ENCODE measurements around the gene TENM4.

TENM4 gene

DNA sequence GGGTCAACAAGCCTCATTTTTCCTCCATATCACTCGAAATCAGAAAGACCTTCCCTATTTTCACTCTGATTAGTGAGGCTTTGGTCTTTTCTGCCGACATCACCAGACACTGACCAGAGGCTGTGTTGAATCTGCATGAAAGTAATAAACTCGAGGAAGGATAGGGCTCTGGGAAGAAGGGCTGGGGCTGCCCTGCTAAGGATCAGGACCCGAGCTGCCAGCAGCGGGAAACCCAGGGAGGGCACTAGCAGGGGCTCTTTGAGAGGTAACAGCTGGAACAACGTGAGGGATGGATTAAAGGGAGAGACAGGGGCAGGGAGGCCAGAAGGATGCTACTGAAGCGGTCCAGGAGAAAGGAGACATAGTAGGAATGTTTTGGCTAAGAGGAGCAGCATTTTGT, 488.7 kb downstream of the TENM4 start:
- no peak overlapping the region for H3K4me3 ChIP-seq (ENCODE audit: control insufficient read depth, low read depth, low read length)
- TF ChIP-seq, protein P1, sequence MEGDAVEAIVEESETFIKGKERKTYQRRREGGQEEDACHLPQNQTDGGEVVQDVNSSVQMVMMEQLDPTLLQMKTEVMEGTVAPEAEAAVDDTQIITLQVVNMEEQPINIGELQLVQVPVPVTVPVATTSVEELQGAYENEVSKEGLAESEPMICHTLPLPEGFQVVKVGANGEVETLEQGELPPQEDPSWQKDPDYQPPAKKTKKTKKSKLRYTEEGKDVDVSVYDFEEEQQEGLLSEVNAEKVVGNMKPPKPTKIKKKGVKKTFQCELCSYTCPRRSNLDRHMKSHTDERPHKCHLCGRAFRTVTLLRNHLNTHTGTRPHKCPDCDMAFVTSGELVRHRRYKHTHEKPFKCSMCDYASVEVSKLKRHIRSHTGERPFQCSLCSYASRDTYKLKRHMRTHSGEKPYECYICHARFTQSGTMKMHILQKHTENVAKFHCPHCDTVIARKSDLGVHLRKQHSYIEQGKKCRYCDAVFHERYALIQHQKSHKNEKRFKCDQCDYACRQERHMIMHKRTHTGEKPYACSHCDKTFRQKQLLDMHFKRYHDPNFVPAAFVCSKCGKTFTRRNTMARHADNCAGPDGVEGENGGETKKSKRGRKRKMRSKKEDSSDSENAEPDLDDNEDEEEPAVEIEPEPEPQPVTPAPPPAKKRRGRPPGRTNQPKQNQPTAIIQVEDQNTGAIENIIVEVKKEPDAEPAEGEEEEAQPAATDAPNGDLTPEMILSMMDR (IDR thresholded peaks at IDR 0.05; ENCODE audit: control insufficient read depth, insufficient read depth, low read depth, low read length, missing control alignments), result no peak
- no peak for DNase-seq (ENCODE audit: low read depth)

DNA sequence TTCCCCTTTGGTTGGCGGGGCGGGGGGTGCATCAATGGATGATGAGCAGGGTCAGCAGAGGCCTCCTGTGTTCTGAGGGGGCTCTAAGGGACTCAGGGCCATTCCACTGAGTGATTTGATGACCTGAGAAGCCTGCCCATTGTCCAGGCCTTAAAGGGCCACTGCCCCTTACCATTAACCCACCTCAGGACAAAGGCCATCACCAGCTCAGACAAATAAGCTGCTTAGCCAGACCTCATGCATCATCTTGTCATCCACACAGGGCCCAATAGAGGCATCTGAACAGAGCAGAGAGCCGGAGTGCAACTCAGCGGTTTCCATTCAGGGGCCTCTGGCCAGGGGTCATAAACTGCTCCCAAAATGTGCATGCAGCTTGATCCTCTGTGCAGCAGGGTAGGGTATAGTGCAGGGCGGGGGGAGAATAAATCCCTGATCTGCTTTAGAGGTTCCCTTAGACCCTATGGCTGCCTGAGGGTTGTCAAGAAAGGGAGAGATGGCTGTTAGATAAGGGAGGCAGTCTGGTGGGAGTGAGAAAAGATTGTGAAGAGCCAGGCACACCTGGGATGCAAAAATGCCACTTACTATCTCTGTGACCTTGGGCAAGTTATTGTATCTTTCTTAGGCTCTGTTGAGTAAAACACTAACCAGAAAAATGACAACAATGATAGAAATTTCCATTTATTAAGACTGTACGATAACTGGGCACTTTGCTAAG, 490.7 kb downstream of the TENM4 start:
- no peak overlapping the region for H3K4me3 ChIP-seq (ENCODE audit: control insufficient read depth, low read depth, low read length)
- no peak for DNase-seq (ENCODE audit: low read depth)
- TF ChIP-seq, protein P1 (IDR thresholded peaks at IDR 0.05; ENCODE audit: control insufficient read depth, insufficient read depth, low read depth, low read length, missing control alignments), result no peak

DNA sequence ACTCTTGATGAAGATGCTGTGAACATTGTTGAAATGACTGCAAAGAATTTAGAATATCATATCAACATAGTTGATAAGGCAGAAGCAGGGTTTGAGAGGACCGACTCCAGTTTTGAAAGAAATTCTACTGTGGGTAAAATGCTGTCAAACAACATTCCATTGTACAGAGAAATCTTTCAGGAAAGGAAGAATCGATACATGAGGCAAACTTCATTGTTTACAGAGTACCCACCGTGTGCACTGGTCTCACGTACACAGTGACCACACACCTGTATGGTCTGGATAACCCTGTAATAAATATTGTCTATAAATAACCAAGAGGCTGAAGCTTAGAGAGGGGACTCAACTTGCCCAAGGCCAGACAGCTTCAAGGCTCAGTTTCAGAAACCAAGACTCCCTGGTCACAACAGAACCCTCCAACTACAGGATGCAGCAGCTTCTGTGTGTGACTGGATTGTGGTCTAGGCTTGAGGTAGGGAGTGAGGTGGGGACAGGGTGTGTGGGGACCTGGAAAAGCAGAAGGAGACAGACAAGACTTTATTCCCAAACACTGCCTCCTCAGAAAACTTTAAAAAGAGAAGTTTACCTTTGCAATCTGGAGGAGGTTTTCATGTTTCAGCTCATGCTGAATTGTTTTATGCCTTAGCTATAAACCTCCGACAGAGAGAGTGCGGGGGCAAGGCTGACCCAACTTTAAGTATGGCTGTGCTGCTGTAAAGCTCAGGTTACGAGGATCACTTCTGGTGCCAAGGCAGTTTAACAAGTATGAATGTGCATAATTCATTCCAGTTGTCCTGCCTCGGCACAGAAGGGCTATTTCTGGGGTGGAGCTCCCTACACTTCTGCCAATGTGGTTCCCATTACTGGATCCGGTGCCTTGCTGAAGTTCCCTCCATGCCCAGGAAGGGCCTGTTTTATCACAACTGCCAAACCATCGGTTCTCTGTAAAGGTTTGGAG, 493.6 kb downstream of the TENM4 start:
- TF ChIP-seq, protein P1 (IDR thresholded peaks at IDR 0.05; ENCODE audit: control insufficient read depth, insufficient read depth, low read depth, low read length, missing control alignments), result no peak
- DNase-seq (ENCODE audit: low read depth), result peak; percentile 86
- H3K4me3 ChIP-seq (ENCODE audit: control insufficient read depth, low read depth, low read length), result no peak overlapping the region

DNA sequence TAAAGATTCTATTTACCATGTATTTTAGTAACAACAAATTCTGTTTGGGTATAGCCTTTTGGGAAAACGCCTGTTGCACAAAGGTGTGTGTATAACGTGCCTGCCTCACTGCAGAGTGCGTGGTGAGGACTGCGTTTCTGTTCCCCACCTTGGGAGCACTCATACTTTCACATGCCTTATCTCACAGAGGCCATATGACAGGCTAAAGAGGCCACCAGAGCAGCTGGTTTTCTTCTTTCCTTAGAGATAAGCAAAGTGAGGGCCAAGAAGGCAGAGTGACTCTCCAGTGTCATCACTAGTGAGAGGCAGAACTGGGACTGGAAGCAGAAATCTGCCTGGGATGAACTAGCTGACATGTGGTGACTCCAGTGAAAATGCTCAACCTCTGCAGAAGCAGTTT, 497.0 kb downstream of the TENM4 start:
- no peak overlapping the region for H3K4me3 ChIP-seq (ENCODE audit: control insufficient read depth, low read depth, low read length)
- DNase-seq (ENCODE audit: low read depth), result no peak
- TF ChIP-seq, protein P1 (IDR thresholded peaks at IDR 0.05; ENCODE audit: control insufficient read depth, insufficient read depth, low read depth, low read length, missing control alignments), result no peak

DNA sequence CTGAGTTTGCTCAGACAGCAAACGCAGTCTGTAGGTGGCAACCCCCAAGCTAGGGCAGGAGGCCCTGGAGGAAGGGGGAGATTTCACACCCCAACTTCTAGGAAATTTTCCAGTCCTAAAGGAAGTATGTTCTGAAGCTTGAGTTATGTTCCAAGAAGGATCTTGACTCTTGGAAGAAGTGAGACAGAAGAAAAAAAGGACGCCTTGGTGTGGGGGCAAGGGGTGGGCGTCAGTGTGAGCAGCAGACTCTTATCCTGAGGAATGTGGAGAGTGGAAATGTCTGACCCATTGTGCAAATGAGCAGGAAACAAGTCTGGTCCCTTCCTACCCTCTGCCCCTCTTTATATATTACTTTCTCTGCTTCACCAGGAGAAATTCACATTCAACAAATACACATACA, 497.7 kb downstream of the TENM4 start:
- DNase-seq (ENCODE audit: low read depth), result no peak
- TF ChIP-seq, protein P1 (IDR thresholded peaks at IDR 0.05; ENCODE audit: control insufficient read depth, insufficient read depth, low read depth, low read length, missing control alignments), result no peak

DNA sequence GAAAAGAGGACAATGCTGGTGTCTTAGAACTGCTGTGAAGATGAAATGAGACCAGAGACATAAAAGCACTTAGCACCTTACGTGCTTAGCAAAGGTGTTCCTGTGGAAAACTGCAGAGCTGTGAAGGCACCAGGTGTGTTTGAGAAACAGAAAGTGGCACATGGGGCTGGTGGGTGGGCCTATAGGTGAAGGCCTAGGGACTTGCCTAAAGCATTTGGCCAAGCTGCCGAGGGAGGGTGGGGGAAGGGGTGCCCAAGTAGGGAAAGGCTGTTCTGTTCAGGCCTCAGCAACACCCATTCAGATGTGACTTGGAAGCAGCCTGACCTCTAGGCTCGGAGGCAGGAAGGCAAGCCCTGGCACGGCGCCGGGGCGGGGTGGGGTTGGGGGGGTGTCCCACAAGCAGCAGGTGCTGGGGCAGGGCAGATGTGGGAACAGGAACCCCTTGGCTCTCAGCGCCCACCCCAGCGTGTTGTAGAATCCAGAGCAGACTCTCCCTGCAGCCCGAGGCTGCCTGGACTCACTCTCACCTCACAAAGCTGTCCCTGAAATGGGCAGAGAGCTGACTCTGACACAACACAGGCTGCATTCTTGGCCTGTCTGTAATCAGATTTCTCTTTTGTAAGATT, 499.5 kb downstream of the TENM4 start:
- no peak for DNase-seq (ENCODE audit: low read depth)
- TF ChIP-seq, protein P1 (IDR thresholded peaks at IDR 0.05; ENCODE audit: control insufficient read depth, insufficient read depth, low read depth, low read length, missing control alignments), result no peak
- no peak overlapping the region for H3K4me3 ChIP-seq (ENCODE audit: control insufficient read depth, low read depth, low read length)

More for the DNA sequence above, 497.7 kb downstream of the TENM4 start:
- no peak overlapping the region for H3K4me3 ChIP-seq (ENCODE audit: control insufficient read depth, low read depth, low read length)
